Kidney (tissue), 14 donors: ENCODE data around the gene LCLAT1. TPM values are rescaled to one million over a fixed set of nuclear protein-coding genes. Genes with fewer than 3 reads are reported as not detected.

Source experiments
- DNase-seq, 5 donors: peaks; one replicate each; pipeline ENCODE4 v3.0.0-alpha.2; 2013 to 2020
- FAIRE-seq: peaks from 2 replicates; lab custom pipeline; 2012; peaks lifted over from hg19 to GRCh38; lab: Jason Lieb, UNC
- H3K27ac ChIP-seq, 2 donors: one replicate each; pipeline ENCODE4 v1.7.0; 2013; ENCODE audit warnings: low read depth in 2 of 2, low read length in 2 of 2, inconsistent platforms in 1 of 2
- H3K27me3 ChIP-seq: one replicate; pipeline ENCODE4 v1.7.1; 2013; ENCODE audit warnings: low read length, inconsistent platforms; ENCODE audit not compliant: control insufficient read depth, insufficient read depth
- H3K36me3 ChIP-seq, 3 donors: one replicate each; pipeline versions ENCODE4 v1.7.0 to v1.7.1; 2013; ENCODE audit warnings: low read length in 3 of 3, control low read depth in 1 of 3, inconsistent platforms in 1 of 3; ENCODE audit not compliant: insufficient read depth in 3 of 3, control insufficient read depth in 2 of 3
- H3K4me1 ChIP-seq, 3 donors: one replicate each; pipeline versions ENCODE4 v1.7.0 to v1.7.1; 2013; ENCODE audit warnings: low read length in 3 of 3, inconsistent platforms in 1 of 3, low read depth in 1 of 3; ENCODE audit not compliant: control insufficient read depth in 2 of 3, insufficient read depth in 2 of 3
- H3K4me3 ChIP-seq, 3 donors: one replicate each; pipeline versions ENCODE4 v1.7.0 to v1.8.1; 2013; ENCODE audit warnings: low read length in 3 of 3, control low read depth in 1 of 3, inconsistent platforms in 1 of 3
- H3K9ac ChIP-seq, 3 donors: one replicate each; pipeline versions ENCODE4 v1.7.0 to v1.7.1; 2013; ENCODE audit warnings: low read length in 3 of 3, control low read depth in 1 of 3, inconsistent platforms in 1 of 3
- H3K9me3 ChIP-seq, 3 donors: one replicate each; pipeline versions ENCODE4 v1.7.0 to v1.7.1; 2013; ENCODE audit warnings: low read length in 3 of 3, control low read depth in 1 of 3, inconsistent platforms in 1 of 3; ENCODE audit not compliant: control insufficient read depth in 2 of 3, insufficient read depth in 1 of 3
- CTCF ChIP-seq: IDR thresholded peaks from 3 replicates; pipeline ENCODE4 v1.5.1; 2012; ENCODE audit warnings: mild to moderate bottlenecking, moderate library complexity, borderline replicate concordance; ENCODE audit not compliant: insufficient read depth; ENCODE audit errors: extremely low read depth
- intact Hi-C: fragments of 100-400 bp; cut with DNase I; formaldehyde crosslinking; loops from one replicate; pipeline ENCODE4 v1.11.1; 2022
- polyA plus RNA-seq: library from polyadenylated mRNA; stranded (reverse); fragments of 350-450 nt; fragmentation: Illumina TruSeq; extraction: RNeasy Lipid Tissue Mini Kit (QIAGEN cat#74804); gene quantifications from one replicate; pipeline ENCODE4 v1.2.3, GENCODE V29; 2014; ENCODE audit warnings: low read depth, low replicate concordance; ENCODE audit not compliant: insufficient read depth
- total RNA-seq: library from RNA; stranded (reverse); fragmentation: NEBNext Ultra II Directional; extraction: Animal tissue kit (Norgen Biotek cat#: 25700); gene quantifications from one replicate; pipeline ENCODE4 v1.2.1, GENCODE V29; 2021
- donor health status: control.
- donor health status: control.
- donor health status: control.
- donor health status: control.
- donor health status: control.
- donor health status: DM: yes; HTN: yes; CAD: no.
- donor health status: Normal renal cell carcinoma (clear cell type).

The LCLAT1 gene
- total and polyA plus RNA-seq, 2 donors from 2014 or later, result 5.6 to 19.4 TPM

- intact Hi-C loops, result no loop called here
- H3K27ac ChIP-seq, result no peak overlapping the region
- FAIRE-seq, result no peak
Observed at GRCh38 chr2:30625276-30625675, 178.2 kb downstream of the LCLAT1 start.

GRCh38 chr2:30625701-30626100 lies 178.7 kb downstream of the LCLAT1 start:
- no peak for TF ChIP-seq CTCF
- H3K4me3 ChIP-seq, result no peak overlapping the region
- no peaks in the 10 kb centered on the region for H3K9me3 ChIP-seq
- no peak overlapping the region for H3K27ac ChIP-seq
- FAIRE-seq (no peak), DNase-seq (no peak)
- H3K36me3 ChIP-seq, result no peaks in the 10 kb centered on the region
- H3K27me3 ChIP-seq, result no peaks in the 10 kb centered on the region
- intact Hi-C loops, result no loop called here
- no peak overlapping the region for H3K9ac ChIP-seq
- H3K4me1 ChIP-seq, result no peaks in the 10 kb centered on the region

More at GRCh38 chr2:30625276-30625675, 178.2 kb downstream of the LCLAT1 start:
- Histone ChIP-seq H3K4me3 (no peak overlapping the region), H3K9me3 (no peaks in the 10 kb centered on the region), H3K4me1 (no peaks in the 10 kb centered on the region), H3K36me3 (no peaks in the 10 kb centered on the region), H3K27me3 (no peaks in the 10 kb centered on the region), H3K9ac (no peak overlapping the region)
- no peak for TF ChIP-seq CTCF
- DNase-seq, result no peak

- intact Hi-C loops, result no loop called here
- H3K27me3 ChIP-seq, result no peaks in the 10 kb centered on the region
- no peak overlapping the region for H3K4me3 ChIP-seq
- H3K9me3 ChIP-seq, result no peaks in the 10 kb centered on the region
- H3K9ac ChIP-seq, result no peak overlapping the region
- no peaks in the 10 kb centered on the region for H3K4me1 ChIP-seq
- no peaks in the 10 kb centered on the region for H3K36me3 ChIP-seq
- FAIRE-seq (peak; percentile 23), DNase-seq (no peak)
- TF ChIP-seq CTCF, result no peak
- H3K27ac ChIP-seq, result no peak overlapping the region
Observed at GRCh38 chr2:30626397-30626796, 179.4 kb downstream of the LCLAT1 start.

- no peak for FAIRE-seq
- TF ChIP-seq CTCF, result no peak
- Histone ChIP-seq H3K27ac (no peak overlapping the region), H3K4me1 (no peaks in the 10 kb centered on the region), H3K27me3 (no peaks in the 10 kb centered on the region), H3K4me3 (no peak overlapping the region), H3K36me3 (no peaks in the 10 kb centered on the region), H3K9me3 (no peaks in the 10 kb centered on the region), H3K9ac (no peak overlapping the region)
- intact Hi-C loops, result no loop called here
- no peak for DNase-seq
Observed at GRCh38 chr2:30627151-30627550, 180.1 kb downstream of the LCLAT1 start.
